Erythroblast (primary cell): Measurements from ENCODE around the gene GSDME.

ENCODE experiments used
- GATA1 ChIP-seq: IDR thresholded peaks from 2 replicates; pipeline ENCODE4 v1.6.1; 2011; ENCODE audit warnings: low read depth, mild to moderate bottlenecking, control low read depth, low read length, moderate library complexity
- POLR2A ChIP-seq: IDR thresholded peaks from 2 replicates; pipeline ENCODE4 v1.6.1; 2011; ENCODE audit warnings: mild to moderate bottlenecking, low read length

DNA sequence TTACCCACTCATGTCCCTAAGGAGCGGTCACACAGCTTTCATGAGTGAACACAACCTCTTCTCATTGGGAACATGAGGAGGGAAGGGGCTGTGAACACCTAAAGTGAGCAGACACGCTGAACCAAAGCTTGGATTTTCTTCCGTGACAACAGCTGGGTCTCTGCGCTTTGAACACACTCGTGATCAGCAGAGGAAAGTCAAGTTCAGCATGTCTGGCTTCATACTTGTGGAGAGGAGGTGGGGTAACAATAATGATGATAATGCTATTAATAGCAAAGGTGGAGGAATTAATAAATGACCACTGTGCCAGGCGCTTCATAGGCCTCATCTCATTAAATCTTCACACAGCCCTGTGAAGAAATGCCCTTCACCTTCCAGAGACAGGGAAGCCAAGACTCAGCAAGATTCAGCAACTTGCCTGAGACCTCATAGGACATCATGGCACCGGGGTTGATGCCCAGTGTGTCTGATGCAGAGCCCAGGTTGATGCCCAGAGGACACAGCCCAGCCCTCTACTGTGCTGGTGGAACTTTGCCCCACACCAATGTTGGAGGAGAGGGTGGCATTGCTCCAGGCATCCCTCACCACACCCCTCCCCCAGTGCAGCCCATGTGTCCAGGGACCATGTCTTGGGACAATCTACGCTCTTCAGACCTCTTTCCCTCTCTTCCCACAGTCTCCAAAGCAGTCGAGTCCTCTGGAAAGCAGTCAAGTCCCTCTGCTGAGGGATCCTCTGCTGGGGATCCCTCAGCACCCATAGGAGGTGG, 40.6 kb downstream of the GSDME start:
- TF ChIP-seq POLR2A (no peak), GATA1 (no peak)
